ENCODE results near the gene MB21D2. TPM values are rescaled to one million over a fixed set of nuclear protein-coding genes. Genes with fewer than 3 reads are reported as not detected.

MB21D2 gene
- total and polyA plus RNA-seq, 2 experiments from 2014 or later = 4.0 to 5.2 TPM

- Histone ChIP-seq H3K36me3 (no peaks in the 10 kb centered on the region), H3K27me3 (no peaks in the 10 kb centered on the region), H3K9me3 (ENCODE audit: low read depth) (no peaks in the 10 kb centered on the region), H3K4me1 (ENCODE audit: low read depth) (no peaks in the 10 kb centered on the region), H3K4me3 (no peak overlapping the region), H3K27ac (no peak overlapping the region)
- TF ChIP-seq CTCF (IDR thresholded peaks at IDR 0.05; ENCODE audit: low read depth, low read length) = peak; percentile 72
- peak; percentile 62 to 75 for DNase-seq (ENCODE audit: low read depth in 1 of 2, low spot score in 1 of 2)
Measured at GRCh38 chr3:192812743-192813383, 104.8 kb downstream of the MB21D2 start.

GRCh38 chr3:192805711-192806110 lies 111.9 kb downstream of the MB21D2 start:
- Histone ChIP-seq H3K27ac (no peak overlapping the region), H3K36me3 (no peaks in the 10 kb centered on the region), H3K4me3 (no peak overlapping the region), H3K9me3 (ENCODE audit: low read depth) (no peaks in the 10 kb centered on the region), H3K27me3 (no peaks in the 10 kb centered on the region), H3K4me1 (ENCODE audit: low read depth) (no peaks in the 10 kb centered on the region)
- no peak for DNase-seq (ENCODE audit: low read depth in 1 of 2, low spot score in 1 of 2)
- TF ChIP-seq CTCF (IDR thresholded peaks at IDR 0.05; ENCODE audit: low read depth, low read length) = no peak

- TF ChIP-seq CTCF (IDR thresholded peaks at IDR 0.05; ENCODE audit: low read depth, low read length) = no peak
- DNase-seq (ENCODE audit: low read depth in 1 of 2, low spot score in 1 of 2) = no peak
Measured at GRCh38 chr3:192804502-192804901, 113.2 kb downstream of the MB21D2 start.

GRCh38 chr3:192802957-192803899 lies 114.4 kb downstream of the MB21D2 start:
- peak; percentile 55 to 77 for DNase-seq (ENCODE audit: low read depth in 1 of 2, low spot score in 1 of 2)
- TF ChIP-seq CTCF (IDR thresholded peaks at IDR 0.05; ENCODE audit: low read depth, low read length) = peak; percentile 56
- Histone ChIP-seq H3K9me3 (ENCODE audit: low read depth) (no peaks in the 10 kb centered on the region), H3K27ac (no peak overlapping the region), H3K4me1 (ENCODE audit: low read depth) (no peaks in the 10 kb centered on the region), H3K27me3 (no peaks in the 10 kb centered on the region), H3K36me3 (no peaks in the 10 kb centered on the region), H3K4me3 (no peak overlapping the region)

More at GRCh38 chr3:192804502-192804901, 113.2 kb downstream of the MB21D2 start:
- Histone ChIP-seq H3K27me3 (no peaks in the 10 kb centered on the region), H3K9me3 (ENCODE audit: low read depth) (no peaks in the 10 kb centered on the region), H3K4me1 (ENCODE audit: low read depth) (no peaks in the 10 kb centered on the region), H3K27ac (no peak overlapping the region), H3K36me3 (no peaks in the 10 kb centered on the region), H3K4me3 (no peak overlapping the region)

DNA sequence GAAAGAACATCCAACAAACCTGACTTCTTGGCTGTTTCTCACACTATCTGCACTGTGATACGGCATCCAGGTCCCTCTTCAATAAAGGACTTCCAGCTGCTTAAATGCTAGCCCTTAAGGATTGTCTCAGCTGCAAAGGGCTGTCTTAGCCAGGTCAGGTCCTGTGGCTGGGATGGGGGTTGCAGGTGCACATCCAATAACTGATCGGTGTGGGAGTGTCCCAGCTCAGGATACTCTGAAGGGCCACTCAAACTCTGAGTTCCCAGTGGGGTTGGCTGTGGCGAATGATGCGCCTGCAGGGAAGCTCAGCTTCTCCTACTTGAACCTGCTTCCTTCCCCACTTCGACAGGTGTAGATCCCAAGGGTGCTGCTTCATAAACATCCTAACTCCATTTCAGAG lies 115.7 kb downstream of the MB21D2 start:
- Histone ChIP-seq H3K36me3 (no peaks in the 10 kb centered on the region), H3K9me3 (ENCODE audit: low read depth) (no peaks in the 10 kb centered on the region), H3K27me3 (no peaks in the 10 kb centered on the region), H3K4me3 (no peak overlapping the region), H3K27ac (no peak overlapping the region), H3K4me1 (ENCODE audit: low read depth) (no peaks in the 10 kb centered on the region)
- no peak for TF ChIP-seq CTCF (IDR thresholded peaks at IDR 0.05; ENCODE audit: low read depth, low read length)
- DNase-seq (ENCODE audit: low read depth in 1 of 2, low spot score in 1 of 2) = no peak
